WTC11 (cell line): Measurements from ENCODE around the gene ATP9A. TPM values are rescaled to one million over a fixed set of nuclear protein-coding genes. Genes with fewer than 3 reads are reported as not detected.

Experiments used
- ATAC-seq: fragments of 200-7000 bp; cut with Tn5 transposase; 2 replicates; pipeline ENCODE4 v1.10.0; 2021; ENCODE audit warnings: mild to moderate bottlenecking, moderate library complexity
- CTCF ChIA-PET: fragments of 300-600 bp; sonication (Branson Sonifier 250); formaldehyde crosslinking; loops from one replicate; lab custom pipeline; 2021; ENCODE audit warnings: antibody characterized with exemption; lab: Charles Lee
- POLR2A ChIA-PET: fragments of 350-600 bp; sonication (Branson Sonifier 250); formaldehyde crosslinking; loops from one replicate; lab custom pipeline; 2021; ENCODE audit warnings: antibody characterized with exemption; lab: Charles Lee
- DNase-seq: peaks from one replicate; pipeline ENCODE4 v3.0.0; 2021; ENCODE audit warnings: low spot score
- H3K27ac Mint-ChIP-seq: 2 replicates; pipeline ENCODE4 v1.8.0; 2021; ENCODE audit warnings: mixed read lengths
- H3K27me3 Mint-ChIP-seq: 2 replicates; pipeline ENCODE4 v1.8.0; 2021; ENCODE audit warnings: low read depth, mild to moderate bottlenecking, moderate library complexity, mixed read lengths
- H3K36me3 Mint-ChIP-seq: 2 replicates; pipeline ENCODE4 v1.8.0; 2021; ENCODE audit warnings: mixed read lengths
- H3K4me1 Mint-ChIP-seq: 2 replicates; pipeline ENCODE4 v1.8.0; 2022; ENCODE audit warnings: mixed read lengths
- H3K4me3 Mint-ChIP-seq: 2 replicates; pipeline ENCODE4 v1.8.0; 2021; ENCODE audit warnings: mild to moderate bottlenecking, moderate library complexity, mixed read lengths
- H3K9me3 Mint-ChIP-seq: 2 replicates; pipeline ENCODE4 v1.8.0; 2021; ENCODE audit warnings: mixed read lengths
- AFF4 ChIP-seq: sonication (generic); formaldehyde crosslinking; IDR thresholded peaks from 2 replicates; pipeline ENCODE4 v1.8.1; 2023; ENCODE audit warnings: mild to moderate bottlenecking, missing genetic modification reagents, borderline replicate concordance
- EMX1 ChIP-seq: fragments of 250-450 bp; sonication (Bioruptor Pico); IDR thresholded peaks from 2 replicates; pipeline ENCODE4 v1.8.0; 2021; ENCODE audit warnings: mild to moderate bottlenecking
- ETV6 ChIP-seq: sonication (generic); formaldehyde crosslinking; IDR thresholded peaks from 2 replicates; pipeline ENCODE4 v1.8.1; 2022; ENCODE audit warnings: mild to moderate bottlenecking, missing genetic modification reagents
- GABPB1 ChIP-seq: sonication (generic); formaldehyde crosslinking; IDR thresholded peaks from 2 replicates; pipeline ENCODE4 v1.8.1; 2023; ENCODE audit warnings: mild to moderate bottlenecking, missing genetic modification reagents
- KAT7 ChIP-seq: sonication (generic); formaldehyde crosslinking; IDR thresholded peaks from 2 replicates; pipeline ENCODE4 v1.8.1; 2023; ENCODE audit warnings: missing genetic modification reagents, mild to moderate bottlenecking, borderline replicate concordance
- NFATC4 ChIP-seq: fragments of 250-450 bp; sonication (Bioruptor Pico); IDR thresholded peaks from 2 replicates; pipeline ENCODE4 v1.9.0; 2021; ENCODE audit warnings: mild to moderate bottlenecking
- NR2C2 ChIP-seq: sonication (generic); formaldehyde crosslinking; IDR thresholded peaks from 2 replicates; pipeline ENCODE4 v1.8.0; 2022; ENCODE audit warnings: mild to moderate bottlenecking, missing genetic modification reagents
- OVOL2 ChIP-seq: fragments of 250-450 bp; sonication (Bioruptor Pico); IDR thresholded peaks from 2 replicates; pipeline ENCODE4 v1.9.0; 2021; ENCODE audit warnings: mild to moderate bottlenecking, borderline replicate concordance
- RORB ChIP-seq: fragments of 250-450 bp; sonication (Bioruptor Pico); IDR thresholded peaks from 2 replicates; pipeline ENCODE4 v1.9.0; 2021; ENCODE audit warnings: mild to moderate bottlenecking
- STAT6 ChIP-seq: sonication (generic); formaldehyde crosslinking; conservative IDR thresholded peaks from 2 replicates; pipeline ENCODE4 v1.8.1; 2023; ENCODE audit warnings: mild to moderate bottlenecking, low read depth, missing genetic modification reagents, moderate library complexity
- TP53 ChIP-seq: sonication (generic); formaldehyde crosslinking; IDR thresholded peaks from 2 replicates; pipeline ENCODE4 v1.8.1; 2023; ENCODE audit warnings: mild to moderate bottlenecking, missing genetic modification reagents
- USF1 ChIP-seq: sonication (generic); formaldehyde crosslinking; IDR thresholded peaks from 2 replicates; pipeline ENCODE4 v1.8.0; 2022; ENCODE audit warnings: mild to moderate bottlenecking, missing genetic modification reagents
- ZNF121 ChIP-seq: sonication (generic); formaldehyde crosslinking; IDR thresholded peaks from 2 replicates; pipeline ENCODE4 v1.8.0; 2023; ENCODE audit warnings: missing genetic modification reagents
- ZNF219 ChIP-seq: sonication (generic); formaldehyde crosslinking; IDR thresholded peaks from 2 replicates; pipeline ENCODE4 v1.8.0; 2023; ENCODE audit warnings: missing genetic modification reagents, mild to moderate bottlenecking, borderline replicate concordance
- total RNA-seq: library from RNA; stranded (reverse); gene quantifications from 3 replicates; pipeline ENCODE4 v1.2.3, GENCODE V29; 2021
- TF ChIP-seq, protein P1 (sequence below): sonication (generic); formaldehyde crosslinking; conservative IDR thresholded peaks from 2 replicates; pipeline ENCODE4 v1.8.1; 2022; ENCODE audit warnings: mild to moderate bottlenecking, missing genetic modification reagents
- TF ChIP-seq, protein P2 (sequence below): fragments of 250-450 bp; sonication (Bioruptor Pico); IDR thresholded peaks from 2 replicates; pipeline ENCODE4 v2.1.2; 2022; ENCODE audit warnings: mild to moderate bottlenecking, moderate library complexity
- TF ChIP-seq, protein P3 (sequence below): fragments of 250-450 bp; sonication (Bioruptor Pico); IDR thresholded peaks from 2 replicates; pipeline ENCODE4 v1.9.0; 2021; ENCODE audit warnings: mild to moderate bottlenecking
- TF ChIP-seq, protein P4 (sequence below): sonication (generic); formaldehyde crosslinking; IDR thresholded peaks from 2 replicates; pipeline ENCODE4 v1.8.1; 2023; ENCODE audit warnings: mild to moderate bottlenecking, missing genetic modification reagents, moderate library complexity

ATP9A gene
- total RNA-seq, 1 experiment from 2014 or later: 5.0 TPM

GRCh38 chr20:51763965-51764602 lies 4.1 kb downstream of the ATP9A start:
- ATAC-seq (no peak), DNase-seq (no peak)
- no peak overlapping the region for H3K4me3 Mint-ChIP-seq
- TF ChIP-seq USF1 (CRISPR knock-in tag): no peak
- TF ChIP-seq ETV6: no peak
- TF ChIP-seq, protein P1, sequence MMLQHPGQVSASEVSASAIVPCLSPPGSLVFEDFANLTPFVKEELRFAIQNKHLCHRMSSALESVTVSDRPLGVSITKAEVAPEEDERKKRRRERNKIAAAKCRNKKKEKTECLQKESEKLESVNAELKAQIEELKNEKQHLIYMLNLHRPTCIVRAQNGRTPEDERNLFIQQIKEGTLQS (CRISPR knock-in tag): no peak
- TF ChIP-seq KAT7 (CRISPR knock-in tag): no peak
- TF ChIP-seq RORB (CRISPR knock-in tag): no peak
- TF ChIP-seq, protein P2, sequence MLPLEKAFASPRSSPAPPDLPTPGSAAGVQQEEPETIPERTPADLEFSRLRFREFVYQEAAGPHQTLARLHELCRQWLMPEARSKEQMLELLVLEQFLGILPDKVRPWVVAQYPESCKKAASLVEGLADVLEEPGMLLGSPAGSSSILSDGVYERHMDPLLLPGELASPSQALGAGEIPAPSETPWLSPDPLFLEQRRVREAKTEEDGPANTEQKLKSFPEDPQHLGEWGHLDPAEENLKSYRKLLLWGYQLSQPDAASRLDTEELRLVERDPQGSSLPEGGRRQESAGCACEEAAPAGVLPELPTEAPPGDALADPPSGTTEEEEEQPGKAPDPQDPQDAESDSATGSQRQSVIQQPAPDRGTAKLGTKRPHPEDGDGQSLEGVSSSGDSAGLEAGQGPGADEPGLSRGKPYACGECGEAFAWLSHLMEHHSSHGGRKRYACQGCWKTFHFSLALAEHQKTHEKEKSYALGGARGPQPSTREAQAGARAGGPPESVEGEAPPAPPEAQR (CRISPR knock-in tag): no peak
- TF ChIP-seq STAT6 (CRISPR knock-in tag): no peak
- TF ChIP-seq, all 79 proteins: peak for 0
- H3K9me3 Mint-ChIP-seq: peaks cover 5% of the 10 kb centered on the region; the same call in 1 of the 2 replicates
- CTCF ChIA-PET: interaction anchor here (0.7 to 1.5 kb wide), 4 partner anchors 36 to 63 kb away, joined by 3 read pairs; no protein-coding TSS in a partner anchor
- no peak overlapping the region for H3K27ac Mint-ChIP-seq
- peaks cover 5% of the 10 kb centered on the region for H3K27me3 Mint-ChIP-seq
- peaks cover 20% of the 10 kb centered on the region for H3K4me1 Mint-ChIP-seq
- peaks cover 11% of the 10 kb centered on the region for H3K36me3 Mint-ChIP-seq
- POLR2A ChIA-PET: interaction anchor here (1.0 kb wide), 1 partner anchor 11 kb away, joined by 3 read pairs; no protein-coding TSS in a partner anchor

- Mint-ChIP-seq H3K27me3 (no peaks in the 10 kb centered on the region), H3K27ac (peak overlapping the region; percentile 73; the same call in 1 of the 2 replicates), H3K36me3 (peaks cover 11% of the 10 kb centered on the region), H3K9me3 (peaks cover 5% of the 10 kb centered on the region; the same call in 1 of the 2 replicates), H3K4me1 (peaks cover 11% of the 10 kb centered on the region), H3K4me3 (no peak overlapping the region)
- no peak for DNase-seq
- POLR2A ChIA-PET: interaction anchor here (0.7 kb wide), 1 partner anchor 205 kb away, joined by 3 read pairs; no protein-coding TSS in a partner anchor
- no peak; the same call in 1 of the 2 replicates for ATAC-seq
- CTCF ChIA-PET: interaction anchor here (0.8 to 1.2 kb wide), 2 partner anchors 60 to 137 kb away, joined by 3 read pairs; no protein-coding TSS in a partner anchor
- TF ChIP-seq, protein P3, sequence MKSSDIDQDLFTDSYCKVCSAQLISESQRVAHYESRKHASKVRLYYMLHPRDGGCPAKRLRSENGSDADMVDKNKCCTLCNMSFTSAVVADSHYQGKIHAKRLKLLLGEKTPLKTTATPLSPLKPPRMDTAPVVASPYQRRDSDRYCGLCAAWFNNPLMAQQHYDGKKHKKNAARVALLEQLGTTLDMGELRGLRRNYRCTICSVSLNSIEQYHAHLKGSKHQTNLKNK (CRISPR knock-in tag): no peak
- TF ChIP-seq ZNF121 (CRISPR knock-in tag) (no peak), NR2C2 (no peak), AFF4 (CRISPR knock-in tag) (no peak), EMX1 (CRISPR knock-in tag) (no peak), OVOL2 (no peak), KAT7 (CRISPR knock-in tag) (no peak), TP53 (CRISPR knock-in tag) (no peak), NFATC4 (no peak), GABPB1 (no peak), ZNF219 (CRISPR knock-in tag) (no peak)
- TF ChIP-seq, protein P4, sequence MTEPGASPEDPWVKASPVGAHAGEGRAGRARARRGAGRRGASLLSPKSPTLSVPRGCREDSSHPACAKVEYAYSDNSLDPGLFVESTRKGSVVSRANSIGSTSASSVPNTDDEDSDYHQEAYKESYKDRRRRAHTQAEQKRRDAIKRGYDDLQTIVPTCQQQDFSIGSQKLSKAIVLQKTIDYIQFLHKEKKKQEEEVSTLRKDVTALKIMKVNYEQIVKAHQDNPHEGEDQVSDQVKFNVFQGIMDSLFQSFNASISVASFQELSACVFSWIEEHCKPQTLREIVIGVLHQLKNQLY (CRISPR knock-in tag): no peak
Measured at GRCh38 chr20:51760905-51761546, 7.2 kb downstream of the ATP9A start.
